AG09319 (cell line): Measurements from ENCODE around the gene DLEC1.
"Not testable (repeated sequence)": the region's sequence is repeated elsewhere in the genome, so short reads cannot be mapped to it uniquely, and the experiment has no call there.

Source experiments
- DNase-seq: peaks from one replicate; pipeline ENCODE4 v3.0.0-alpha.2; 2010; ENCODE audit warnings: low read depth; ENCODE audit errors: extremely low read depth
- CTCF ChIP-seq: IDR thresholded peaks from 2 replicates; pipeline ENCODE4 v1.5.1; 2011; ENCODE audit warnings: low read depth, mild to moderate bottlenecking, inconsistent platforms, low read length, moderate library complexity

The DLEC1 gene

GRCh38 chr3:38030126-38031021, 8.6 kb upstream of the DLEC1 start:
- no peak for TF ChIP-seq CTCF
- DNase-seq: no peak

- no peak for DNase-seq
- TF ChIP-seq CTCF: no peak
These were observed 7.7 kb upstream of the DLEC1 start for GRCh38 chr3:38031022-38031994.

GRCh38 chr3:38032328-38032865, 6.6 kb upstream of the DLEC1 start:
- no peak for TF ChIP-seq CTCF
- no peak for DNase-seq

GRCh38 chr3:38033586-38033985, 5.4 kb upstream of the DLEC1 start:
- not testable (repeated sequence) for DNase-seq

GRCh38 chr3:38034335-38034734, 4.7 kb upstream of the DLEC1 start:
- DNase-seq: not testable (repeated sequence)

GRCh38 chr3:38036286-38036685, 2.7 kb upstream of the DLEC1 start:
- TF ChIP-seq CTCF: no peak
- no peak for DNase-seq

GRCh38 chr3:38036906-38037305, 2.1 kb upstream of the DLEC1 start:
- no peak for TF ChIP-seq CTCF
- no peak for DNase-seq

GRCh38 chr3:38038447-38038911, 529 bp upstream of the DLEC1 start:
- no peak for DNase-seq

More at GRCh38 chr3:38038447-38038911, 529 bp upstream of the DLEC1 start:
- TF ChIP-seq CTCF: no peak
